ENCODE data around the gene PTPRN2.

GRCh38 chr7:157667261-157667660 lies 920.4 kb downstream of the PTPRN2 start:
- TF ChIP-seq POLR2A (IDR thresholded peaks at IDR 0.05) = no peak
- TF ChIP-seq CTCF (IDR thresholded peaks at IDR 0.05) = no peak
- no peak for TF ChIP-seq POLR2AphosphoS5 (IDR thresholded peaks at IDR 0.05)
